Activated B cell treated with CpG ODN at 0.5 μM for 24 hours (primary cell): ENCODE measurements around the gene PEPD. TPM values are rescaled to one million over a fixed set of nuclear protein-coding genes. Genes with fewer than 3 reads are reported as not detected.

Experiments used
- ATAC-seq: fragments of 200-7000 bp; cut with Tn5 transposase; one replicate; pipeline ENCODE4 v1.10.0; 2021; ENCODE audit warnings: low read depth, mild to moderate bottlenecking, moderate library complexity
- CTCF ChIA-PET: fragments of 350-600 bp; sonication (Branson Sonifier 250); formaldehyde crosslinking; loops from one replicate; lab custom pipeline; 2021; ENCODE audit warnings: antibody characterized with exemption; lab: Charles Lee
- POLR2A ChIA-PET: fragments of 350-600 bp; sonication (Branson Sonifier 250); formaldehyde crosslinking; loops from one replicate; lab custom pipeline; 2021; ENCODE audit warnings: antibody characterized with exemption; lab: Charles Lee
- DNase-seq: peaks from one replicate; pipeline ENCODE4 v3.0.0; 2022
- H3K27ac Mint-ChIP-seq: one replicate; pipeline ENCODE4 v1.8.0; 2020; ENCODE audit warnings: mixed read lengths
- H3K27me3 Mint-ChIP-seq: one replicate; pipeline ENCODE4 v1.8.0; 2021; ENCODE audit warnings: mixed read lengths
- H3K36me3 Mint-ChIP-seq: one replicate; pipeline ENCODE4 v1.8.0; 2021; ENCODE audit warnings: low read depth, mixed read lengths
- H3K4me1 Mint-ChIP-seq: one replicate; pipeline ENCODE4 v1.8.0; 2021; ENCODE audit warnings: mixed read lengths
- H3K4me3 Mint-ChIP-seq: one replicate; pipeline ENCODE4 v1.8.0; 2020; ENCODE audit warnings: mild to moderate bottlenecking, mixed read lengths
- H3K9me3 Mint-ChIP-seq: one replicate; pipeline ENCODE4 v1.8.0; 2020; ENCODE audit warnings: mixed read lengths
- CTCF ChIP-seq: fragments of 200-600 bp; IDR thresholded peaks from one replicate; pipeline ENCODE4 v1.8.0; 2022; ENCODE audit warnings: antibody characterized with exemption, mild to moderate bottlenecking
- intact Hi-C: fragments of 100-400 bp; cut with micrococcal nuclease; formaldehyde crosslinking; loops from one replicate; pipeline ENCODE4 v1.15.1; 2024
- total RNA-seq: library from RNA; stranded (reverse); gene quantifications from 2 replicates; pipeline ENCODE4 v1.2.3, GENCODE V29; 2022

Gene PEPD
- total RNA-seq, 1 donor from 2014 or later = 49.1 TPM

- TF ChIP-seq CTCF = no peak
- Mint-ChIP-seq H3K4me3 (no peak overlapping the region), H3K9me3 (no peaks in the 10 kb centered on the region), H3K27ac (no peak overlapping the region), H3K36me3 (peaks cover 2% of the 10 kb centered on the region), H3K4me1 (no peaks in the 10 kb centered on the region), H3K27me3 (no peaks in the 10 kb centered on the region)
- ATAC-seq (no peak), DNase-seq (no peak)
- CTCF ChIA-PET = no interaction called here
- intact Hi-C loops = loop anchor here (10.0 kb wide), 1 partner anchor 96 kb away; the partner anchor contains the start of gene CEBPA
- POLR2A ChIA-PET = no interaction called here
Observed at GRCh38 chr19:33400856-33401682, 120.5 kb downstream of the PEPD start.

GRCh38 chr19:33399745-33400681, 121.6 kb downstream of the PEPD start:
- Mint-ChIP-seq H3K4me1 (no peaks in the 10 kb centered on the region), H3K27me3 (no peaks in the 10 kb centered on the region), H3K36me3 (peaks cover 2% of the 10 kb centered on the region), H3K27ac (no peak overlapping the region), H3K4me3 (no peak overlapping the region), H3K9me3 (no peaks in the 10 kb centered on the region)
- intact Hi-C loops = loop anchor here (10.0 kb wide), 1 partner anchor 95 kb away; the partner anchor contains the start of gene CEBPA
- no peak for DNase-seq
- ChIA-PET CTCF (no interaction called here), POLR2A (no interaction called here)
- ATAC-seq = no peak
- TF ChIP-seq CTCF = no peak

DNA sequence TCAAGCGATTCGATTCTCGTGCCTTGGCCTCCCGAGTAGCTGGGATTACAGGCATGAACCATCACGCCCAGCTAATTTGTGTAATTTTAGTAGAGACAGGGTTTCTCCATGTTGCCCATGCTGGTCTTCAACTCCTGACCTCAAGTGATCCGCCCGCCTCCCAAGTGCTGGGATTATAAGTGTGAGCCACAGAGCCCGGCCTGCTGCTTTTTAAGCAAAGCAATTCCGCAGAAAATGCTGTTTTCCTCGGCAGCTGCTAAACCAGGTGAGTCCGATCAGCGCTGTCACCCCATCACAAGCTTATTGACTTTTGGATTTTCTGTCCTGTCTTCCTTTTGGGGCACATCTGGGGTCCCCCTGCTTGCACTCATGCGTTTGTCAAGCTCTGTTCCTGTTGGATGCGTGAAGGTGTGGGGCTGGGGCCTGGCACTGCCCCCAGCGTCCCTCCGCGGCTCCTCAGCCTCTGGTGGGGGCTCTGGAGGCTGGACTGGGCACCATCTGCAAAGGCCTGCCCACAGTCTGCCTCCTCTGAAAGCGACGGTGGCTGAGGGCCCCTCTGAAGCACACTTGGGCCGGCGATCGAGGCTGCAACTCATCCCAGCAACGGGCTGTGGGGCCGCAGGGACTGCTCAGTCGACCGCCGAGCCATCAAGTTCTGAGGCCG, 122.4 kb downstream of the PEPD start:
- Mint-ChIP-seq H3K36me3 (peaks cover 2% of the 10 kb centered on the region), H3K27me3 (no peaks in the 10 kb centered on the region), H3K9me3 (no peaks in the 10 kb centered on the region), H3K4me1 (no peaks in the 10 kb centered on the region), H3K27ac (no peak overlapping the region), H3K4me3 (no peak overlapping the region)
- ChIA-PET POLR2A (no interaction called here), CTCF (no interaction called here)
- no peak for ATAC-seq
- DNase-seq = no peak
- TF ChIP-seq CTCF = no peak
- intact Hi-C loops = no loop called here

DNA sequence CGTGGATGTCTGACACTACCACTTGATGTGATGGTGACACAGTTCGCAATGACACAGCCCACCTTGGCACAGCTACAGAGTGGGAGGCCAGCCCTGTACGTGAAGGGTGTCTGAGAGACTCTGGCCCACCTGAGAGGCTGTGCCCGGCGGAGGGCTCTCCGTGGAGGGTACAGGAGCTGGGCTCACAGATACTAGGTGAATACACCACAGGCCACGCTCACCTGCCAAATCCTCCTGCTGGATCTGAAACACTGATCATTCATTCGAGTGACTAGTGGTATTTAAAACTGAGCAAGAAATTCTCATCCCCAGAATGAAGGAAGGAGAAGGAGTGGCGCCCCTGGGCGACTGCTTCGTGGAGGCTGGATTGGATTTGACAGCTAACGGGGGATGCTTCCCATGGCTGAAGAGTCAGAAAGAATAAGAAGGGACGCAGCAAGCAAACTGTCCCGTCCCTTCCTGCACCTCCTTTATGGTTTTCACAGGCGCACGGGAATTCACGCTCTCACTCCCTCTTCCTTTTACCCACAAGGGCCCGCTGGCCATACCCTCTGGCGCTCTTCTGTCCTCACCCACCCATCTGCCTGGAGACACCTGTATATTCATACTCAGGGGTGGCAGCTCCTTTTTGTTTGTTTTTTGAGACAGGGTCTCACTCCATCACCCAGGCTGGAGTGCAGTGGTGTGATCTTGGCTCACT, 123.1 kb downstream of the PEPD start:
- Mint-ChIP-seq H3K27me3 (no peaks in the 10 kb centered on the region), H3K4me3 (no peak overlapping the region), H3K36me3 (peaks cover 2% of the 10 kb centered on the region), H3K27ac (no peak overlapping the region), H3K9me3 (no peaks in the 10 kb centered on the region), H3K4me1 (no peaks in the 10 kb centered on the region)
- POLR2A ChIA-PET = no interaction called here
- intact Hi-C loops = no loop called here
- CTCF ChIA-PET = no interaction called here
- TF ChIP-seq CTCF = no peak
- no peak for DNase-seq
- ATAC-seq = no peak
